H9 (cell line): ENCODE data around the gene MS4A18. TPM values are rescaled to one million over a fixed set of nuclear protein-coding genes. Genes with fewer than 3 reads are reported as not detected.

ENCODE experiments used
- DNase-seq: peaks from one replicate; pipeline ENCODE4 v3.0.0-alpha.2; 2017
- H2AFZ ChIP-seq: one replicate; pipeline ENCODE4 v1.6.1; 2013; ENCODE audit warnings: mild to moderate bottlenecking, low read length, control low read depth, moderate library complexity
- H2AK5ac ChIP-seq: 2 replicates; pipeline ENCODE4 v1.6.1; 2013; ENCODE audit warnings: low read length, control low read depth, mixed read lengths; ENCODE audit not compliant: insufficient read length
- H2BK120ac ChIP-seq: one replicate; pipeline ENCODE4 v1.6.1; 2013; ENCODE audit warnings: low read depth, mild to moderate bottlenecking, low read length, control low read depth, inconsistent platforms; ENCODE audit not compliant: poor library complexity, severe bottlenecking
- H2BK12ac ChIP-seq: 2 replicates; pipeline ENCODE4 v1.6.1; 2013; ENCODE audit warnings: low read length, control low read depth, mixed read lengths, low read depth; ENCODE audit not compliant: insufficient read length
- H2BK15ac ChIP-seq: 2 replicates; pipeline ENCODE4 v1.6.1; 2013; ENCODE audit warnings: low read depth, low read length, control low read depth
- H2BK20ac ChIP-seq: one replicate; pipeline ENCODE4 v1.6.1; 2013; ENCODE audit warnings: low read depth, mild to moderate bottlenecking, low read length, control low read depth, inconsistent platforms; ENCODE audit not compliant: poor library complexity, severe bottlenecking
- H2BK5ac ChIP-seq: 2 replicates; pipeline ENCODE4 v1.6.1; 2013; ENCODE audit warnings: low read length, control low read depth, mixed read lengths; ENCODE audit not compliant: insufficient read length
- H3K14ac ChIP-seq: 2 replicates; pipeline ENCODE4 v1.6.1; 2013; ENCODE audit warnings: low read length, control low read depth; ENCODE audit not compliant: insufficient read depth
- H3K18ac ChIP-seq: 2 replicates; pipeline ENCODE4 v1.6.1; 2013; ENCODE audit warnings: low read depth, mild to moderate bottlenecking, mixed read lengths, low read length, control low read depth; ENCODE audit not compliant: insufficient read length
- H3K23ac ChIP-seq: 2 replicates; pipeline ENCODE4 v1.6.1; 2013; ENCODE audit warnings: low read length, control low read depth, mixed read lengths, low read depth; ENCODE audit not compliant: insufficient read length
- H3K23me2 ChIP-seq: 2 replicates; pipeline ENCODE4 v1.6.1; 2013; ENCODE audit warnings: low read depth, mild to moderate bottlenecking, mixed read lengths, low read length, control low read depth; ENCODE audit not compliant: insufficient read length, poor library complexity, severe bottlenecking
- H3K27ac ChIP-seq: 2 replicates; pipeline ENCODE4 v1.5.1; 2013; ENCODE audit warnings: low read length, control low read depth, mixed read lengths, low read depth; ENCODE audit not compliant: insufficient read length
- H3K27me3 ChIP-seq: 2 replicates; pipeline ENCODE4 v1.6.1; 2013; ENCODE audit warnings: low read length, control low read depth, inconsistent platforms; ENCODE audit not compliant: insufficient read depth
- H3K4ac ChIP-seq: 2 replicates; pipeline ENCODE4 v1.6.1; 2013; ENCODE audit warnings: low read depth, mild to moderate bottlenecking, control low read depth, inconsistent platforms, low read length, moderate library complexity
- H3K4me1 ChIP-seq: 2 replicates; pipeline ENCODE4 v1.6.1; 2013; ENCODE audit warnings: low read length, control low read depth, inconsistent platforms; ENCODE audit not compliant: insufficient read depth
- H3K4me2 ChIP-seq: 2 replicates; pipeline ENCODE4 v1.6.1; 2013; ENCODE audit warnings: low read length, control low read depth, mixed read lengths; ENCODE audit not compliant: insufficient read length, insufficient read depth
- H3K56ac ChIP-seq: 2 replicates; pipeline ENCODE4 v1.6.1; 2013; ENCODE audit warnings: low read depth, mild to moderate bottlenecking, mixed read lengths, low read length, control low read depth; ENCODE audit not compliant: insufficient read length
- H3K79me1 ChIP-seq: 2 replicates; pipeline ENCODE4 v1.6.1; 2013; ENCODE audit warnings: low read depth, mild to moderate bottlenecking, moderate library complexity, low read length, control low read depth, inconsistent platforms; ENCODE audit not compliant: insufficient read depth, poor library complexity, severe bottlenecking
- H3K79me2 ChIP-seq: 2 replicates; pipeline ENCODE4 v1.6.1; 2013; ENCODE audit warnings: low read length, control low read depth, inconsistent platforms; ENCODE audit not compliant: insufficient read depth
- H3K9ac ChIP-seq: 2 replicates; pipeline ENCODE4 v1.6.1; 2013; ENCODE audit warnings: low read length, control low read depth, mixed read lengths; ENCODE audit not compliant: insufficient read length; ENCODE audit errors: extremely low read depth
- H3K9me3 ChIP-seq: one replicate; pipeline ENCODE4 v1.6.1; 2013; ENCODE audit warnings: low read depth, low read length, inconsistent platforms; ENCODE audit not compliant: control insufficient read depth
- H3T11ph ChIP-seq: one replicate; pipeline ENCODE4 v1.6.1; 2013; ENCODE audit warnings: mild to moderate bottlenecking, low read length, control low read depth, inconsistent platforms
- H4K20me1 ChIP-seq: one replicate; pipeline ENCODE4 v1.6.1; 2013; ENCODE audit not compliant: control insufficient read depth, insufficient read length, insufficient read depth
- H4K5ac ChIP-seq: 2 replicates; pipeline ENCODE4 v1.6.1; 2013; ENCODE audit warnings: low read depth, mild to moderate bottlenecking, mixed read lengths, low read length, control low read depth; ENCODE audit not compliant: insufficient read length
- H4K8ac ChIP-seq: replicated peaks from 2 replicates; pipeline ENCODE4 v1.6.1; 2013; ENCODE audit warnings: low read length, control low read depth, mixed read lengths, low read depth; ENCODE audit not compliant: insufficient read length
- H4K91ac ChIP-seq: 2 replicates; pipeline ENCODE4 v1.6.1; 2013; ENCODE audit warnings: low read depth, mild to moderate bottlenecking, moderate library complexity, mixed read lengths, low read length, control low read depth; ENCODE audit not compliant: insufficient read length
- H3K27ac Mint-ChIP-seq, 3 experiments: 2 replicates in 2 of 3; 3 replicates in 1 of 3; pipeline ENCODE4 v1.8.0; 2020 to 2021; ENCODE audit warnings: mixed read lengths in 3 of 3, mild to moderate bottlenecking in 1 of 3, moderate library complexity in 1 of 3
- H3K27me3 Mint-ChIP-seq: 2 replicates; pipeline ENCODE4 v1.8.0; 2021; ENCODE audit warnings: low read depth, mild to moderate bottlenecking, moderate library complexity, mixed read lengths
- H3K36me3 Mint-ChIP-seq, 3 experiments: 2 replicates in 2 of 3; 3 replicates in 1 of 3; pipeline ENCODE4 v1.8.0; 2020 to 2021; ENCODE audit warnings: low read depth in 3 of 3, mixed read lengths in 3 of 3; ENCODE audit not compliant: insufficient read depth in 1 of 3
- H3K4me1 Mint-ChIP-seq, 2 experiments: 2 replicates each; pipeline ENCODE4 v1.8.0; 2020; ENCODE audit warnings: mixed read lengths in 2 of 2
- H3K4me3 Mint-ChIP-seq, 2 experiments: 2 replicates in 1 of 2; 3 replicates in 1 of 2; pipeline ENCODE4 v1.8.0; 2020 to 2021; ENCODE audit warnings: mild to moderate bottlenecking in 2 of 2, mixed read lengths in 2 of 2, moderate library complexity in 1 of 2
- H3K9me3 Mint-ChIP-seq, 2 experiments: 2 replicates in 1 of 2; 3 replicates in 1 of 2; pipeline ENCODE4 v1.8.0; 2020; ENCODE audit warnings: mild to moderate bottlenecking in 2 of 2, mixed read lengths in 2 of 2, moderate library complexity in 1 of 2
- CTCF ChIP-seq: fragments of 200-600 bp; sonication (generic); conservative IDR thresholded peaks from 3 replicates; pipeline ENCODE4 v1.8.0; 2021; ENCODE audit warnings: antibody characterized with exemption, mild to moderate bottlenecking
- WGBS: extraction: QIAGEN DNeasy Blood & Tissue Kit; methylation state at CpG from one replicate; pipeline ENCODE4 v1.1.7; 2013; ENCODE audit warnings: missing lambda C conversion rate, low lambda C conversion rate, mixed read lengths; ENCODE audit not compliant: insufficient read length; ENCODE audit errors: extremely low coverage; 5-methylcytosine and 5-hydroxymethylcytosine counted together
- total RNA-seq: library from RNA; stranded (reverse); gene quantifications from 2 replicates; pipeline ENCODE4 v1.2.1, GENCODE V29; 2021

MS4A18 gene
- total RNA-seq, 1 experiment from 2014 or later = not detected

- H3K23ac ChIP-seq = no peak overlapping the region
- Mint-ChIP-seq H3K36me3 (peaks cover 0 to 5% (median 0%) of the 10 kb centered on the region in 3 experiments; a peak in 1 of 7 replicates), H3K9me3 (peaks cover 3% of the 10 kb centered on the region in 2 experiments; a peak in 3 of 5 replicates), H3K4me3 (no peak overlapping the region), H3K4me1 (peaks cover 5 to 16% of the 10 kb centered on the region in 2 experiments; a peak in 3 of 4 replicates), H3K27ac (no peak overlapping the region), H3K27me3 (peaks cover 24% of the 10 kb centered on the region)
- no peak overlapping the region for H3K18ac ChIP-seq
- no peak overlapping the region for H2AK5ac ChIP-seq
- H3T11ph ChIP-seq = no peak overlapping the region
- H2AFZ ChIP-seq = no peak overlapping the region
- H3K9ac ChIP-seq = no peak overlapping the region
- H3K27me3 ChIP-seq = no peaks in the 10 kb centered on the region
- no peak overlapping the region for H3K14ac ChIP-seq
- no peak overlapping the region for H2BK20ac ChIP-seq
- no peaks in the 10 kb centered on the region for H4K20me1 ChIP-seq
- no peak overlapping the region for H4K91ac ChIP-seq
- H3K27ac ChIP-seq = no peak overlapping the region
- no peak overlapping the region for H2BK15ac ChIP-seq
- TF ChIP-seq CTCF = no peak
- no peaks in the 10 kb centered on the region for H3K79me1 ChIP-seq
- DNase-seq = no peak
- no peak overlapping the region for H2BK5ac ChIP-seq
- H4K8ac ChIP-seq = no peak overlapping the region
- no peak overlapping the region for H3K4ac ChIP-seq
- no peak overlapping the region for H2BK120ac ChIP-seq
- no CpG with 5 or more reads among the region's 8 CpGs for WGBS
- H3K4me2 ChIP-seq = no peak overlapping the region
- H3K9me3 ChIP-seq = no peaks in the 10 kb centered on the region
- H2BK12ac ChIP-seq = no peak overlapping the region
- no peaks in the 10 kb centered on the region for H3K23me2 ChIP-seq
- no peaks in the 10 kb centered on the region for H3K79me2 ChIP-seq
- no peak overlapping the region for H4K5ac ChIP-seq
- no peaks in the 10 kb centered on the region for H3K4me1 ChIP-seq
- no peak overlapping the region for H3K56ac ChIP-seq
Observed at GRCh38 chr11:60768202-60768601, 43.7 kb downstream of the MS4A18 start.
